Measurements from ENCODE around the gene LRMDA.

GRCh38 chr10:76071653-76072365 lies 640.4 kb downstream of the LRMDA start:
- no peak for TF ChIP-seq BHLHE40 (IDR thresholded peaks at IDR 0.05; ENCODE audit: low read depth, low read length)
- no peak for TF ChIP-seq CTCF (IDR thresholded peaks at IDR 0.05)

Measured in A549 (cell line).